ENCODE data around the gene FAM229A. TPM values are rescaled to one million over a fixed set of nuclear protein-coding genes. Genes with fewer than 3 reads are reported as not detected.

Gene FAM229A
- total RNA-seq, 1 experiment from 2014 or later = 5.6 TPM

- Histone ChIP-seq H4K8ac (replicated peaks; ENCODE audit: insufficient read length, low read depth, low read length) (no peak overlapping the region), H3K23me2 (ENCODE audit: insufficient read length, low read depth, low read length, poor library complexity, severe bottlenecking) (peaks cover 7% of the 10 kb centered on the region), H3K27me3 (ENCODE audit: insufficient read depth, low read length) (peaks cover 3% of the 10 kb centered on the region; the same call in 1 of the 2 replicates), H2BK120ac (ENCODE audit: low read depth, low read length, poor library complexity, severe bottlenecking) (no peak overlapping the region), H3K9ac (ENCODE audit: extremely low read depth, insufficient read length, low read length) (no peak overlapping the region), H4K91ac (ENCODE audit: insufficient read length, low read depth, low read length) (no peak overlapping the region), H3K23ac (ENCODE audit: insufficient read length, low read depth, low read length) (no peak overlapping the region), H3K4ac (ENCODE audit: low read depth, low read length) (no peak overlapping the region), H3K4me2 (ENCODE audit: insufficient read depth, insufficient read length, low read length) (no peak overlapping the region), H3K9me3 (ENCODE audit: control insufficient read depth, low read depth, low read length) (no peaks in the 10 kb centered on the region), H4K20me1 (ENCODE audit: control insufficient read depth, insufficient read depth, insufficient read length) (no peaks in the 10 kb centered on the region), H2BK15ac (ENCODE audit: low read depth, low read length) (no peak overlapping the region), H3K27ac (ENCODE audit: insufficient read length, low read depth, low read length) (no peak overlapping the region), H2AFZ (ENCODE audit: low read length) (no peak overlapping the region), H3K14ac (ENCODE audit: insufficient read depth, low read length) (no peak overlapping the region), H4K5ac (ENCODE audit: insufficient read length, low read depth, low read length) (no peak overlapping the region), H3K56ac (ENCODE audit: insufficient read length, low read depth, low read length) (no peak overlapping the region), H2AK5ac (ENCODE audit: insufficient read length, low read length) (no peak overlapping the region), H2BK12ac (ENCODE audit: insufficient read length, low read depth, low read length) (no peak overlapping the region), H2BK5ac (ENCODE audit: insufficient read length, low read length) (no peak overlapping the region), H3K79me1 (ENCODE audit: insufficient read depth, low read depth, low read length, poor library complexity, severe bottlenecking) (no peaks in the 10 kb centered on the region), H3K79me2 (ENCODE audit: insufficient read depth, low read length) (no peaks in the 10 kb centered on the region), H2BK20ac (ENCODE audit: low read depth, low read length, poor library complexity, severe bottlenecking) (no peak overlapping the region), H3K18ac (ENCODE audit: insufficient read length, low read depth, low read length) (no peak overlapping the region), H3K4me1 (ENCODE audit: insufficient read depth, low read length) (no peaks in the 10 kb centered on the region), H3T11ph (ENCODE audit: low read length) (no peak overlapping the region)
- Mint-ChIP-seq H3K27ac (no peak overlapping the region), H3K36me3 (ENCODE audit: insufficient read depth in 1 of 3, low read depth in 3 of 3) (peaks cover 6 to 25% (median 9%) of the 10 kb centered on the region in 3 experiments), H3K4me3 (peak overlapping the region in 1 of 2 experiments; percentile 85; a peak in 3 of 5 replicates), H3K27me3 (ENCODE audit: low read depth) (peaks cover 29% of the 10 kb centered on the region), H3K9me3 (peaks cover 9 to 10% of the 10 kb centered on the region in 2 experiments), H3K4me1 (peaks cover 16 to 18% of the 10 kb centered on the region in 2 experiments)
- DNase-seq = no peak
- no CpG with 5 or more reads among the region's 2 CpGs for WGBS (ENCODE audit: extremely low coverage, insufficient read length, low lambda C conversion rate)
- no peak for TF ChIP-seq CTCF (conservative IDR thresholded peaks at IDR 0.05)
These were observed 9.4 kb downstream of the FAM229A start for GRCh38 chr1:32352831-32353383.
